NCI-H226 (cell line): ENCODE results near the gene TSPAN14.

ENCODE experiments used
- DNase-seq: peaks from one replicate; pipeline ENCODE4 v3.0.0-alpha.2; 2015

Gene TSPAN14

DNA sequence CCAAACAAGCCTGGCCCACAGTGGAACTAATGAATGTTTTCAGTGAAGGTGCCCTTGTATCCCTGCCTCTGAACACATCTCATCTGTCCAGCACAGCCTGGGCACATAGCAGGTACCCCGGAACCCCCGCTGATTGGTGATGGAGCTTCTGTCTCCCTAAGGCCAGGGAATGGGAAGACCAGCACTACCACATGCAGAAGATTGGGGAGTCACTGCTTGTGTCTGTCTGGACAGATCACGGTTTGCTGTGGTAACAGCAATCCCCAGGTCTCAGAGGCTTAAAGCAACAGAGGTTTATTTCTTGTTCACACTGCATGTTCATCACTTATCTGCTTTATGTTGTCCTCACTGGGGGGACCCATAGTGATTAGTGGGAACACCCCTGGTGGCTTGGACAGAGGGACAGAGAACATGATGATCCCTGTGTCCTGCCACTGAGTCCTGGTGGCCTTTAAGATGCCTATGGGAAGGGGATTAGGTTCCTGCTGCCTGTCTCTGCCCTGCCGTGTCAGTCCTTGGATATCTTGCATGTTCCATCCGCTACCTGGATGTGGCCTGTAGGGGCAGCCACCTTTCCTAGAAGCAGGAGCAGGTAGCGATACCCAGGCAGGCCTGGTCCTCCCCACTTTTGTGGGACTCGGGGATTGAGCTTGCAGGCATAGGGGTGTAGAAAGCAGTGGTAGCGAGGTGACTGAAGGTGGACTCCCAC is 3.6 kb downstream of the TSPAN14 start:
- no peak for DNase-seq

DNA sequence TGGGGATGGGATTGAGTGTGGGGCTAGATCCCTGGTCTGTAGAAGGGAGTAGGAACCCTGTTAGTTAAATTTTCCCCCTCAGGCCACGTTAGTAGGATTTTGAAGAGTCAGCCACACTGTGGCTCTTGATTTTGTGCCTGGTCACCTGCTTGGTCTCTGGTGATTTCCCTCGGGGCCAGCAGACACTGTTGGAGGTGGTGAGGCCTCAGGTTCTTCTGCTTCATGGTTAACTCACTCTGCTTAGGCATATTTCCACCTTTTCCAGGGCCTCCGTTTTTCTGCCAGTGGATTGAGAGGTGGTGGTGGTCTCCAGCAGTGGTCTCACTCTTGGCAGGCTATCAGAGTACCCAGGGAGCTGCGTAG is 4.1 kb downstream of the TSPAN14 start:
- DNase-seq, result no peak

- DNase-seq, result no peak
Observed at GRCh38 chr10:80458638-80459037, 4.5 kb downstream of the TSPAN14 start.

- DNase-seq, result peak; percentile 70
Observed at GRCh38 chr10:80459047-80459865, 5.1 kb downstream of the TSPAN14 start.

DNA sequence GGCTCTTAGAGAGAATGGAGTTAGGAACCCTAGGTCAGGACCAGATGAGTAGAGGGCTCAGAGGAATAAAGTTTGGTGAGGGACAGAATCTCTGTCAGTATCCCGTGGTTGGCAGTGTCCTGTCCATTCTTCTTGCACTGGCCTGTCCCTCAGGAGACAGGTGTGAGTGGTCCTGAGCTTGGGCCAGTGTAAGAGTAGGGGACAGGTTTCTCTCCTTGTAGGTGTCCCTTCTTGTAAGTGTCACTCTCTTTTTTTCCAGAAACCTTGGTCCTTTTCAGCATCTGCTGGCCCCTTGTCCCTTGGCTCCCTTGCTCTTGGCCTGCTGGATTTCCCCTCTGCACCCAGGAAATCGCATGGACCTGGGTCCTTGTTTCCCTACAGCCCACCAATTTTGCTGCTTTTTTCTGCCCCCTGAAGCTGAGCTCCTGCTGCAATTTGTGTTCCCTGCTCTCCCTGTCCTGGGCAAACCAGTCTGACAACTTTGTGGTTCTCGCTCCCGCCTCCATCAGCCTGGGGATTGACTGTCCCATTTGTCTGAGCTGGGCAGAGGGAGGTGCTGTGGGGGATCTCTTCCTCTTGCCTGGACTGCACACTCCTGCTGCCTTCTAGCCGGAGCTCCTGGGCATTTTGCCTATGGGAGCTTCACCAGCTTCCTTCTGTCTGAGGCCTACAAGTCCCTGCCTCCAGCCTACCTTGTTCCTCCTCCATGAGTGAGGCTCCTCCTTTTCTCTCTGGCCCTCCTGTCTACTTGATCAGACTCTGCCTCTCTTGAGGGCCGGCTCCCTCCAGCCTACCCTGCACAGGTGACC is 6.5 kb downstream of the TSPAN14 start:
- DNase-seq, result peak; percentile 85

- peak; percentile 11 for DNase-seq
Observed at GRCh38 chr10:80461208-80462183, 7.4 kb downstream of the TSPAN14 start.

DNA sequence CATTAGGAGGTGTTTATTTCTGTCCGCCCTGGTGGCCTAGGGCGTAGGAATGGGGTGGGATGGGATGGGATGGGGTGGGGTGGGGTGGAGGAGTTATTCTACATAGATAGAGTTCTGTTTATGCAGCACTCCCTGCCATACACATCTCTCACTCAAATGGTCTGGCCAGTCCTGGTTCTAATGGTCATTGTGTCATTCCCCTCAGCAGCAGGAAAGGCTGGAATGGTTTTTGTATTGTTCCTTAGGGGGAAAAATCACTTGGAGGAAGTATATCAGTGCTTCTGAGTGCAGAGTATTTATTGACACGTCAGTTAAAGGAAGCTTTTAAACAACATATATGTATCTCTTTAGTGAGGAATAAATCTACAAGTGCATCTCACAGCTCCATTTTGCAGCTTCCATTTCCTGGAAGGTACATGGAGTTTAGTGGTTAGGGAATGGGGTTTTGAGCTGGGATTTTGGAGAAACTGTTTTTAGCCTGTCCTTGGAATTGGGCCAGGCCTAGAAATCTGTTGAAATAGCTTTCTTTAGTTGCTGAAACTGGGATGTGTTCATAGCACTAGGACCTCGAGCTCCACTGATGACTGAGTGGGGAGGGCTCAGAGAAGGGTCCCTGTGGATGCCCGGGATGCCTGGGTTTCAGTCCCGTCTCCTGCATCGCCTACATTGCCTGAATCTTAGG is 8.3 kb downstream of the TSPAN14 start:
- no peak for DNase-seq

- DNase-seq, result no peak
Observed at GRCh38 chr10:80462981-80463741, 9.1 kb downstream of the TSPAN14 start.

GRCh38 chr10:80463868-80464267 is 9.8 kb downstream of the TSPAN14 start:
- DNase-seq, result no peak

DNA sequence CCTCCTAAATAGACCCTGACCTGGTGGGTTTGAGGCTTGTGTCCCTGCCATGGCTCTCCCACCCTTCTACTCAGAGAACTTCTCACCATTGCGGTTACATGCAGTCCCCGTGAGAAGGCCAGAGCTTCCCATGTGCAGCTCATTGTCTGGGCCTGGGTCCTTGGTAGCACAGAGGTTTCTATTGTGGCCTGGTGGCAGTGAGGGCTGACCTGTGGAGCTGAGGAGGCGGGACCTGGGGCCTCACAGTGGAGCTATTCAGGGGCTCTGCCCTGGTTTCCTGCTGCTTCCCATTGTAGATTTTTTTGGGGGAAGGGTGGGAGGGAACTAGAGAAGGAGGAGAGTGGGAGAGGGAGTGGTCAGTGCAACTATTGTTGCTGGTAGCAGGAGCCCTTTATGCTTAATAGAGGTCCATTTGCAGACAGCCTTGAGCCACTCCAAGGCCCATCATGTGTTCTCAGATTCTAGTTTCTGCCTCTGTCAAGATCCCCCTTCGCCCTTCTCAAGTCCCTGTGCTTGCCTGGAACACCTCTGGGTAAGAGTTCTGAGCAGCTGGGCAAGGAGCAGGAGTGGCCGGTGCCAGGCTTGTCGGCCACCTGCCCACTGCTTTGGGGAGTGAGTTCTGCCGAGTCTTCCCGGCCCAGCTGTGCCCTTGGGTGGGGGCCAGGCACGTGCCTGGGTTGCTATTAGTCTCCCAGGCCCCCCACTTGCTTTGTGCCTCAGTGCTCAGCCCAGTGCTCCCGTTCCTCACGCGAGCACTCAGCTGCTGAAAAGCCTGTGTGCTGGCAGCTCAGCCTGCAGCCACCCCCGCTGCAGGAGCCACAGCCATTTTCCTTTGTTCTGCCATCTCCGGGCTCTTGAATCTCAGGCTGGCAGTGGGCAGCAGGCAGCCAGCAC is 10.7 kb downstream of the TSPAN14 start:
- no peak for DNase-seq

GRCh38 chr10:80465451-80465835 is 11.3 kb downstream of the TSPAN14 start:
- DNase-seq, result no peak

DNA sequence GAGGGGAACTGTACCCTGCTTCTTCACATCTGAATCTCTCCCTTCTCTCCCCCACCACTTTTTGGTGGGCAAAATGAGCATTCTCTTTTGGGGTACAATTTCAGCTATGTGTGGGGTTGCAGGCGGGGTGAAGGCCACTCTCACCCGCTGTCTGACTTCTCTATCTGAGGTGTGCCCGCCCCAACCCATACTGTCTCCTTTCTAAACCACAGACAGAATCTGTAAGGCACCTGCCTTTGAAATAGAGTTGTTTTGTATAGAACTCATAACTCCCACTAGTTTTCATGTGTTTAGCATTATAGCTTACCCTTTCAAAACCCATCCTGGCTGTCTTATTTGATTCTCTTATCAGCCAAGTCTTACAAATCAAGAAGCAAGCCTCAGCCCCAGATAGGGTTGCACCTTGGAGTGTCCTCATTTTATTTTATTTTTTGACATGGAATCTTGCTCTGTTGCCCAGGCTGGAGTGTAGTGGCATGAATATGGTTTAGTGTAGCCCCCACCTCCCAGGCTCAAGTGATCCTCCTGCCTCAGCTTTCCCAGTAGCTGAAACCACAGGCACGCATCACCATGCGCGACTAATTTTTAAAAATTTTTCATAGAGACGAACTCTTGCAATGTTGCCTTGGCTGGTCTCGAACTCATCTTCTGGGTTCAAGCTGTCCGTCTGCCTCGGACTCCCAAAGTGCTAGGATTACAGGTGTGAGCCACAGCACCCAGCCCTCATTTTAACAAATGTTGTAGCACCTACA is 11.9 kb downstream of the TSPAN14 start:
- DNase-seq, result no peak

DNA sequence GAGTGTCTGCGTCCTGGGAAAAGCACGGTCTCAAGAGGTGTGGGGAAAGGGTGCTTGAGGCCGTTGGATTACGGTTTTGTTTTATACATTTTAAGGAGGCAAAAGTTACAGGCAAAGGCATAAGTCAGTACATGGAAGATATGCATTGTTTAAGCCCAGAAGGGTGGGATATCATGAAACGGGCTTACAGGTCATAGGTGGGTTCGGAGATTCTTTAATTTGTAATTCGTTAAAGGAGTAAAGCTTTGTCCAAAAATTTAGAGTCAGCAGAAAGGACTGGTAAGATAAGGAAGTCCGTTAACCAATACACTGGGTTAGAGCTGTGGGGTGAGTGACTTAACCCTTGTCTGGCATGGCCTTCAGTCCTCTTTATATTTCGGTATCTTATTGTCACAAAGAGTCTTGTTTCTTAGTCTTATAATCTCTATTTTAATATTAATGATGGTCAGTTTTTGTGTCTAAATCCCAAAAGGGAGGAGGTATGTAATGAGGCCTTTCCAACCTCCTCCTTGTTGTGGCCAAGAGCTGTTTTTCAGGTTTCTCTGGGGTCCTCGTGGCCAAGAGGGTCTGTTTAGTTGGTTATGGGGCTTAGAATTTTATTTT is 12.7 kb downstream of the TSPAN14 start:
- no peak for DNase-seq

- no peak for DNase-seq
Observed at GRCh38 chr10:80468002-80468401, 13.9 kb downstream of the TSPAN14 start.

DNA sequence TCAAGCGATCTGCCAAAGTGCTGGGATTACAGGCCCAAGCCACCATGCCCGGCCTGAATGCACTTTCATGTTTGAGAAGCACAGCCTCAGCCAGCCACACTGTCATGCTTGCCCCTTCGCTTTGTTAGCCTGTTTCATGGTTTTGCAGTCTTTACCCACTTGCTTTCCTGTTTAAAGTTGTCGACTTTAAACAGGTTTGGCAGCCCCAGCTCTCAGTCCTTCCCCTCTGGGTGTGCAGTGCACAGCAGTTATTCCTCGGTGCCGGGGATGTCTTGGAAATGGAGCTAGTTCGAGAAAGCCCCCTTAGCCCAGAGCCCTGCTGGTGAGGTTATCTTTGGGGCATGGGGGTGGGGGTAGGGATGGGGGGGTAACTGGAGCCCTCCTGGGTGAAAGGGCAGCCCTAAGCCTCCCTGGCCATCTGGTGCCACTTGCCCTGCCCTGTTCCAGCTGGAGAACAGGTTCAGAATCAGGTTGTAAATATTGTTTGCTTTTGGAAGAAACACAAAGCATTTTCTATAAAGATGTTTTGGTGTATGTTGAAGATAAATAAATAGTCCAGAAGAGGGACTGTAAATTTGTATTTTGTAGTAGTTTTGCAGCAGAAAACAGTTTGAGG is 14.8 kb downstream of the TSPAN14 start:
- DNase-seq, result no peak

GRCh38 chr10:80470266-80470665 is 16.2 kb downstream of the TSPAN14 start:
- DNase-seq, result no peak

GRCh38 chr10:80471001-80471400 is 16.9 kb downstream of the TSPAN14 start:
- DNase-seq, result no peak

DNA sequence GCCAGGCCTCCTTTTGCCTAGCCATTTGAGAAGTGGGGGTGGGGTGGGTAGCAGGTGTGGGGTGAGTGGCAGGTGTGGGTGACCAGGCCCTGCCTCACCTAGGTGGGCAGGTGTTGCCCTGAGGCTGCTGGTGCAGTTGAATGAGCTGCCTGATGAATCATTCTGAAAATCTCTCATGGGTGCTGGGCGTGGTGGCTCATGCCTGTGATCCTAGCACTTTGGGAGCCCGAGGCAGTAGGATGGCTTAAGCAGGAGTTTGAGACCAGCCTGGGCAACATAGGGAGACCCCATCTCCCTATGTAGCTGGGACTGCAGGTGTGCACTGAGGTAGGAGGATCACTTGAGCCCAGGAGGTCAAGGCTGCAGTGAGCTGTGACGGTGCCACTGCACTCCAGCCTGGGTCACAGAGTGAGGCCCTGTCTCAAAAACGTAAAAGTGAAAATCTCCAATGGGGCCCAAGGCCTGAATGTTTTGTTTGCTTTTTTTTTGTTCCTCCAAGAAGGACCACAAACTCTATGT is 17.7 kb downstream of the TSPAN14 start:
- DNase-seq, result peak; percentile 67
